GM23338 (cell line): ENCODE results near the gene NABP1. TPM values are rescaled to one million over a fixed set of nuclear protein-coding genes. Genes with fewer than 3 reads are reported as not detected.

Source experiments
- ATAC-seq: fragments of 200-7000 bp; cut with Tn5 transposase; 3 replicates; pipeline ENCODE4 v1.9.1; 2020
- DNase-seq: peaks from one replicate; pipeline ENCODE4 v3.0.0-alpha.2; 2015; ENCODE audit warnings: low spot score
- H2AFZ ChIP-seq: fragments of 200-600 bp; sonication (generic); 2 replicates; pipeline ENCODE4 v1.8.0; 2016; ENCODE audit warnings: antibody characterized with exemption, mild to moderate bottlenecking, moderate library complexity
- H3F3A ChIP-seq: fragments of 200-600 bp; sonication (generic); replicated peaks from 2 replicates; pipeline ENCODE4 v1.8.0; 2017; ENCODE audit warnings: antibody characterized with exemption, mixed run types, low read depth
- H3K27ac ChIP-seq: fragments of 200-600 bp; sonication (generic); 2 replicates; pipeline ENCODE4 v1.6.1; 2016; ENCODE audit warnings: low read depth
- H3K27me3 ChIP-seq: fragments of 200-600 bp; sonication (generic); 2 replicates; pipeline ENCODE4 v1.8.0; 2016; ENCODE audit warnings: mild to moderate bottlenecking, mixed run types, moderate library complexity; ENCODE audit not compliant: insufficient read depth
- H3K36me3 ChIP-seq: fragments of 200-600 bp; sonication (generic); 2 replicates; pipeline ENCODE4 v1.8.0; 2016; ENCODE audit warnings: mild to moderate bottlenecking; ENCODE audit not compliant: insufficient read depth
- H3K4me1 ChIP-seq: fragments of 200-600 bp; sonication (generic); 2 replicates; pipeline ENCODE4 v1.8.0; 2016; ENCODE audit warnings: mild to moderate bottlenecking, moderate library complexity; ENCODE audit not compliant: insufficient read depth
- H3K4me2 ChIP-seq: fragments of 200-600 bp; sonication (generic); 2 replicates; pipeline ENCODE4 v1.7.1; 2017; ENCODE audit warnings: mixed run types
- H3K4me3 ChIP-seq: fragments of 200-600 bp; sonication (generic); 2 replicates; pipeline ENCODE4 v1.6.1; 2016; ENCODE audit warnings: mixed run types
- H3K79me2 ChIP-seq: fragments of 200-600 bp; sonication (generic); replicated peaks from 2 replicates; pipeline ENCODE4 v1.8.0; 2017; ENCODE audit warnings: mild to moderate bottlenecking; ENCODE audit not compliant: insufficient read depth
- H3K9me2 ChIP-seq: fragments of 200-600 bp; sonication (generic); 2 replicates; pipeline ENCODE4 v1.8.0; 2017; ENCODE audit not compliant: insufficient read depth
- H4K20me1 ChIP-seq: fragments of 200-600 bp; sonication (generic); replicated peaks from 2 replicates; pipeline ENCODE4 v1.8.0; 2017; ENCODE audit warnings: mild to moderate bottlenecking; ENCODE audit not compliant: insufficient read depth
- H3K27ac Mint-ChIP-seq: 2 replicates; pipeline ENCODE4 v1.8.0; 2020; ENCODE audit warnings: inconsistent platforms, mild to moderate bottlenecking, moderate library complexity, mixed read lengths
- H3K27me3 Mint-ChIP-seq: 3 replicates; pipeline ENCODE4 v1.8.0; 2022; ENCODE audit warnings: low read depth, mild to moderate bottlenecking, moderate library complexity, mixed read lengths, inconsistent platforms; ENCODE audit not compliant: insufficient read depth, poor library complexity
- H3K36me3 Mint-ChIP-seq: 3 replicates; pipeline ENCODE4 v1.8.0; 2021; ENCODE audit warnings: low read depth, mild to moderate bottlenecking, inconsistent platforms, moderate library complexity, mixed read lengths
- H3K4me1 Mint-ChIP-seq: 3 replicates; pipeline ENCODE4 v1.8.0; 2020; ENCODE audit warnings: mild to moderate bottlenecking, inconsistent platforms, mixed read lengths
- H3K4me3 Mint-ChIP-seq: 3 replicates; pipeline ENCODE4 v1.8.0; 2021; ENCODE audit warnings: moderate library complexity, mild to moderate bottlenecking, inconsistent platforms, mixed read lengths
- H3K9me3 Mint-ChIP-seq: 3 replicates; pipeline ENCODE4 v1.8.0; 2020; ENCODE audit warnings: moderate library complexity, mild to moderate bottlenecking, inconsistent platforms, mixed read lengths
- CREB1 ChIP-seq: fragments of 250-450 bp; sonication (Bioruptor Pico); IDR thresholded peaks from 2 replicates; pipeline ENCODE4 v1.5.0; 2020; ENCODE audit warnings: low read depth, mild to moderate bottlenecking, moderate library complexity
- EZH2 ChIP-seq: fragments of 200-600 bp; sonication (generic); IDR thresholded peaks from one replicate; pipeline ENCODE4 v1.8.0; 2017; ENCODE audit warnings: antibody characterized with exemption, mild to moderate bottlenecking, low read depth; ENCODE audit not compliant: unreplicated experiment
- EZH2phosphoT487 ChIP-seq: fragments of 200-600 bp; sonication (generic); IDR thresholded peaks from one replicate; pipeline ENCODE4 v1.8.1; 2018; ENCODE audit warnings: antibody characterized with exemption; ENCODE audit not compliant: unreplicated experiment
- POLR2AphosphoS5 ChIP-seq: IDR thresholded peaks from 2 replicates; pipeline ENCODE4 v1.6.1; 2016; ENCODE audit warnings: antibody characterized with exemption, low read depth
- REST ChIP-seq: IDR thresholded peaks from one replicate; pipeline ENCODE4 v1.6.1; 2018; ENCODE audit warnings: antibody characterized with exemption; ENCODE audit not compliant: unreplicated experiment
- STAT1 ChIP-seq: IDR thresholded peaks from one replicate; pipeline ENCODE4 v1.6.1; 2016; ENCODE audit warnings: antibody characterized with exemption; ENCODE audit not compliant: unreplicated experiment
- ZNF114 ChIP-seq: fragments of 250-450 bp; sonication (Bioruptor Pico); IDR thresholded peaks from 2 replicates; pipeline ENCODE4 v1.5.0; 2020; ENCODE audit warnings: mild to moderate bottlenecking, moderate library complexity
- ZNF462 ChIP-seq: fragments of 250-450 bp; sonication (Bioruptor Pico); IDR thresholded peaks from 2 replicates; pipeline ENCODE4 v1.5.0; 2020; ENCODE audit warnings: mild to moderate bottlenecking, moderate library complexity
- polyA plus RNA-seq: library from polyadenylated mRNA; unstranded; fragments of >200 nt; fragmentation: Nextera tagmentation; extraction: Ambion mirVana; gene quantifications from 2 replicates; pipeline ENCODE4 v1.2.1, GENCODE V29; 2016
- total RNA-seq: library from RNA; depleted of rRNA; stranded (reverse); fragments of >200 nt; shearing (Covaris generic); gene quantifications from 2 replicates; pipeline ENCODE4 v1.2.3, GENCODE V29; 2014
- TF ChIP-seq, protein P1 (sequence below), 2 experiments: fragments of 200-600 bp in 1 of 2; sonication (generic) in 1 of 2; conservative IDR thresholded peaks; 2 replicates each; pipeline versions ENCODE4 v1.5.1 to v1.6.1; 2016 to 2017; ENCODE audit warnings: antibody characterized with exemption in 2 of 2, low read depth in 2 of 2, mild to moderate bottlenecking in 2 of 2, moderate library complexity in 1 of 2

The NABP1 gene
- total and polyA plus RNA-seq, 2 experiments from 2014 or later: 5.2 to 5.6 TPM

DNA sequence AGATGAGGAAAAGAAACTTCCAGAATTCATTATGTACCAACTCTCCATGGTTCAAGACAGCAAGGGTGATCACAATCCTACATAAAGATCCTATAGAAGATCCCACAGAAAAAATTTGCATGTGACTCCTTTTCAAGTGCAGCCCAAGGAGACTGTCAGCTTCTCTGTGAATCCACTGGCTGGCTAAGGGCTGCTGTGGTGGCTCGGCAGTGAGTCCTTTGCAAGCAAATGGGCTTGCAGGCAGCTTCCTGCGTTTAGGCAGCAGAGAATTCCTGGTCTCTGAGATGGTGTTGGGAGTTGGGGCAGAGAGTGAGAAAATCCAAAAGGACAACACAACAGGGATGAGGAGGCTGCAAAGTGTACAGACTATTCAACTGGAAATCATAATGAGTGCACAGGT is 43.4 kb downstream of the NABP1 start:
- H3K27me3 Mint-ChIP-seq: no peaks in the 10 kb centered on the region
- H3K4me3 ChIP-seq: no peak overlapping the region
- H3K4me1 ChIP-seq: peaks cover 11% of the 10 kb centered on the region
- H2AFZ ChIP-seq: peak overlapping the region; percentile 39; the same call in 1 of the 2 replicates
- H3K36me3 ChIP-seq: no peaks in the 10 kb centered on the region
- H3K27me3 ChIP-seq: no peaks in the 10 kb centered on the region
- H3K4me1 Mint-ChIP-seq: peaks cover 14% of the 10 kb centered on the region
- no peaks in the 10 kb centered on the region for H3K36me3 Mint-ChIP-seq
- TF ChIP-seq STAT1 (no peak), ZNF462 (CRISPR knock-in tag) (no peak), EZH2phosphoT487 (no peak)
- TF ChIP-seq, protein P1, sequence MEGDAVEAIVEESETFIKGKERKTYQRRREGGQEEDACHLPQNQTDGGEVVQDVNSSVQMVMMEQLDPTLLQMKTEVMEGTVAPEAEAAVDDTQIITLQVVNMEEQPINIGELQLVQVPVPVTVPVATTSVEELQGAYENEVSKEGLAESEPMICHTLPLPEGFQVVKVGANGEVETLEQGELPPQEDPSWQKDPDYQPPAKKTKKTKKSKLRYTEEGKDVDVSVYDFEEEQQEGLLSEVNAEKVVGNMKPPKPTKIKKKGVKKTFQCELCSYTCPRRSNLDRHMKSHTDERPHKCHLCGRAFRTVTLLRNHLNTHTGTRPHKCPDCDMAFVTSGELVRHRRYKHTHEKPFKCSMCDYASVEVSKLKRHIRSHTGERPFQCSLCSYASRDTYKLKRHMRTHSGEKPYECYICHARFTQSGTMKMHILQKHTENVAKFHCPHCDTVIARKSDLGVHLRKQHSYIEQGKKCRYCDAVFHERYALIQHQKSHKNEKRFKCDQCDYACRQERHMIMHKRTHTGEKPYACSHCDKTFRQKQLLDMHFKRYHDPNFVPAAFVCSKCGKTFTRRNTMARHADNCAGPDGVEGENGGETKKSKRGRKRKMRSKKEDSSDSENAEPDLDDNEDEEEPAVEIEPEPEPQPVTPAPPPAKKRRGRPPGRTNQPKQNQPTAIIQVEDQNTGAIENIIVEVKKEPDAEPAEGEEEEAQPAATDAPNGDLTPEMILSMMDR (conservative IDR thresholded peaks at IDR 0.05; ENCODE audit: low read depth in 2 of 2): no peak
- H4K20me1 ChIP-seq: no peaks in the 10 kb centered on the region
- H3K27ac ChIP-seq: no peak overlapping the region
- H3K9me2 ChIP-seq: no peaks in the 10 kb centered on the region
- no peak overlapping the region for H3K4me3 Mint-ChIP-seq
- H3K79me2 ChIP-seq: no peaks in the 10 kb centered on the region
- H3K4me2 ChIP-seq: 0 out of 2 replicates have a peak overlapping the region, but pooled peaks have one; percentile 30
- H3K27ac Mint-ChIP-seq: 0 out of 2 replicates have a peak overlapping the region, but pooled peaks have one; percentile 11
- DNase-seq (peak; percentile 35), ATAC-seq (peak; percentile 89)
- no peaks in the 10 kb centered on the region for H3K9me3 Mint-ChIP-seq
- no peaks in the 10 kb centered on the region for H3F3A ChIP-seq

GRCh38 chr2:191724015-191724414 is 46.1 kb downstream of the NABP1 start:
- Histone ChIP-seq H3K79me2 (no peaks in the 10 kb centered on the region), H3K4me2 (no peak overlapping the region), H3K36me3 (no peaks in the 10 kb centered on the region), H3F3A (no peaks in the 10 kb centered on the region), H2AFZ (no peak overlapping the region), H3K4me1 (peaks cover 22% of the 10 kb centered on the region), H3K27me3 (no peaks in the 10 kb centered on the region), H3K9me2 (no peaks in the 10 kb centered on the region), H4K20me1 (no peaks in the 10 kb centered on the region), H3K27ac (no peak overlapping the region), H3K4me3 (no peak overlapping the region)
- Mint-ChIP-seq H3K4me1 (peaks cover 16% of the 10 kb centered on the region), H3K36me3 (no peaks in the 10 kb centered on the region), H3K4me3 (no peak overlapping the region), H3K27me3 (no peaks in the 10 kb centered on the region), H3K27ac (no peak overlapping the region), H3K9me3 (no peaks in the 10 kb centered on the region)
- no peak for DNase-seq
- no peak for ATAC-seq
- TF ChIP-seq ZNF114 (CRISPR knock-in tag): no peak
- TF ChIP-seq CREB1 (CRISPR knock-in tag): no peak
- TF ChIP-seq REST: no peak
- TF ChIP-seq POLR2AphosphoS5: no peak
- TF ChIP-seq EZH2: no peak
